Activated naive CD8-positive, alpha-beta T cell treated with anti-CD3 and anti-CD28 coated beads, Interleukin-2, amount 10 ng/mL, durations not matched to agents 7 days and 5 days (primary cell): ENCODE measurements around the gene HAT1. TPM values are rescaled to one million over a fixed set of nuclear protein-coding genes. Genes with fewer than 3 reads are reported as not detected.

Experiments used
- total RNA-seq, 2 experiments: library from RNA; stranded (reverse); gene quantifications; one replicate each; pipeline ENCODE4 v1.2.3, GENCODE V29; 2021

The HAT1 gene
- total RNA-seq, 2 experiments from 2014 or later: 52.5 to 54.5 TPM

Other genes starting within 250 kb of the HAT1 start
- 10 to 100 TPM; 46.3 to 48.9 TPM for gene DYNC1I2, start 235.0 kb upstream of the HAT1 start, total RNA-seq
- 10 to 100 TPM; 25.1 to 27.5 TPM for gene SLC25A12, start 28.2 kb upstream of the HAT1 start, total RNA-seq
- 1 to 10 TPM; 4.5 to 5.6 TPM for gene METAP1D, start 77.5 kb downstream of the HAT1 start, total RNA-seq
- not detected for gene DLX1, start 163.0 kb downstream of the HAT1 start, total RNA-seq
- gene DLX2, start 180.4 kb downstream of the HAT1 start, total RNA-seq: not detected